Activated CD8-positive, alpha-beta memory T cell treated with anti-CD3 and anti-CD28 coated beads for 48 hours (primary cell): ENCODE results near the gene NACC2.

Experiments used
- DNase-seq, 3 experiments: peaks; one replicate each; pipeline ENCODE4 v3.0.0-alpha.2; 2020; ENCODE audit warnings: low read depth in 2 of 3, low spot score in 2 of 3

Gene NACC2

DNA sequence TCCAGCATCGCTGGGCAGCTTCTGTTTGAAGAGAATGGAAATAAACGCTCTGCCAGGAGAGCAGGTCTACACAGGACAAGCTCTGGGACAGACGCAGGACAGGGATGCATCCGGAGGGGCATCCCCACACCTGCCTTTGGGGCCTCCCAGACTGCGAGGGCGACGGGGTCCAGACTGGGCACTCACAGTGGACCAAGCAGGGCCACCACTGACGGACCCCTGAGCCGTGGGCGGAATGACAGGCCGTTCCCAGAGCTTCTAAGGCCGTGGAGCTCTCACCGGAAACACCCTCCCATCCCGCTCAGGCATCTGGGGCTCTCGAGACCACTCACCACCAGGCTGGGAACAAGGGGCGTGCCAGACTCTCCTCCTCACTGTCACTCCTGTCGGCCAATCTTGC is 34.1 kb upstream of the NACC2 start:
- no peak for DNase-seq

DNA sequence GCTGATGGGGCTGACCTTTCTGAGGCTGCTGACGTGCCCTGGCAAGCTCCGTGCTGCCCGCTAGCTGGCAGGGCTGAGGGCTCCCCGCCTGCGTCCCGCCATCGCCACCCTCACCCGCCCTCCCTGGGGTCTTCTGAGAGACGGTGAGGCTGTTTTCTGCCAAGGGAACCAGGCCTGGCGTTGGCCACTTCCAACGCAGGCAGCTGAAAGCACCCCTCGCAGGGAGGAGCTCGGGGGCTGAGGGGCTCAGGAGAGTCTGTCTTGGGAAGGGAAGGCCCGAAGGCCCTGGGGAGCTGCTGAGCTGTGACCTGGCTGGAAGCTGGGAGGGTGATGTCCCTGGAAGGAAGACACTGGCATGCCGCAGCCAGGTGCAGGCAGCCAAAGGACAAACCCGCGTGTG is 33.3 kb upstream of the NACC2 start:
- no peak for DNase-seq

DNA sequence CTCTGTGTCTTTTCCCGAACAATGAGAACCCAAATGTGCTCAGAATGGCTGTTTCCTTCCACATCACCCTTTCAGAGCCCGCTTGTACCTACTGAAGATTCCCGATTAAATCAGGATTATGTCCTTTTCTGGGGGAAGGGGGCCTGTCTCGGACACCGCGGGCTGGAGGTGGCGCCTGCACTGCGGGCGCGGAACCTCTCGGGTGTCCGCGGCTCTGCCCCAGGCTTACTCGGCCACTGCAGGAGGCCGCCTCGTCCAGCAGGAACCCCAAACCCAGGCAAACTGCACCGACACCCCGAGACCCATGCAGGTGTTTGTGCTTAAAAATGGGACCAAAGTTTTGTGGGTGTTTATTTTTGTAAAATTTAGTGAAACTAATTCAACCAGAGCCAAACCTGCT is 32.2 kb upstream of the NACC2 start:
- no peak for DNase-seq

DNA sequence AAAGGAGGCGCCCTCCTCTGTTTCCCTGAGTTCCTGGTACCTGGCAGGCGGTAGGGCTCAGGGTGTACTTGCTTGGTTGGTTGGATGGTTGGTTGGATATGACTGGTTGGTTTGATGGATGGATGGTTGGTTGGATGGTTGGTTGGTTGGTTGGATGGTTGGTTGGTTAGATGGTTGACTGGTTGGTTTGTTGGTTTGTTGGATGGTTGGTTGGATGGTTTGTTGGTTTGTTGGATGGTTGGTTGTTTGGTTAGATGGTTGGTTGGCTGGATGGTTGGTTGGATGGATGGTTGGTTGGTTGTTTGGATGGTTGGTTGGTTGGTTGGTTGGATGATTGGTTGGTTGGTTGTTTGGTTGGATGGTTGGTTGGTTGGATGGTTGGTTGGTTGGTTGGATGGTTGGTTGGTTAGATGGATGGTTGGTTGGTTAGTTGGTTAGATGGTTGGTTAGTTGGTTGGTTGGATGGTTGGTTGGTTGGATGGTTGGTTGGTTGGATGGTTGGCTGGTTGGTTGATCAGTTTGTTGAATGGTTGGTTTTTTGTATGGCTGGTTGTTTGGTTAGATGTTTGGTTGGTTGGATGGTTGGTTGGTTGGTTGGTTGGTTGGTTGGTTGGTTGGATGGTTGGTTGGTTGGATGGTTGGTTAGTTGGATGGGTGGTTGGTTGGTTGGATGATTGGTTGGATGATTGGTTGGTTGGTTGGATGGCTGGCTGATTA is 30.0 kb upstream of the NACC2 start:
- DNase-seq, result no peak

DNA sequence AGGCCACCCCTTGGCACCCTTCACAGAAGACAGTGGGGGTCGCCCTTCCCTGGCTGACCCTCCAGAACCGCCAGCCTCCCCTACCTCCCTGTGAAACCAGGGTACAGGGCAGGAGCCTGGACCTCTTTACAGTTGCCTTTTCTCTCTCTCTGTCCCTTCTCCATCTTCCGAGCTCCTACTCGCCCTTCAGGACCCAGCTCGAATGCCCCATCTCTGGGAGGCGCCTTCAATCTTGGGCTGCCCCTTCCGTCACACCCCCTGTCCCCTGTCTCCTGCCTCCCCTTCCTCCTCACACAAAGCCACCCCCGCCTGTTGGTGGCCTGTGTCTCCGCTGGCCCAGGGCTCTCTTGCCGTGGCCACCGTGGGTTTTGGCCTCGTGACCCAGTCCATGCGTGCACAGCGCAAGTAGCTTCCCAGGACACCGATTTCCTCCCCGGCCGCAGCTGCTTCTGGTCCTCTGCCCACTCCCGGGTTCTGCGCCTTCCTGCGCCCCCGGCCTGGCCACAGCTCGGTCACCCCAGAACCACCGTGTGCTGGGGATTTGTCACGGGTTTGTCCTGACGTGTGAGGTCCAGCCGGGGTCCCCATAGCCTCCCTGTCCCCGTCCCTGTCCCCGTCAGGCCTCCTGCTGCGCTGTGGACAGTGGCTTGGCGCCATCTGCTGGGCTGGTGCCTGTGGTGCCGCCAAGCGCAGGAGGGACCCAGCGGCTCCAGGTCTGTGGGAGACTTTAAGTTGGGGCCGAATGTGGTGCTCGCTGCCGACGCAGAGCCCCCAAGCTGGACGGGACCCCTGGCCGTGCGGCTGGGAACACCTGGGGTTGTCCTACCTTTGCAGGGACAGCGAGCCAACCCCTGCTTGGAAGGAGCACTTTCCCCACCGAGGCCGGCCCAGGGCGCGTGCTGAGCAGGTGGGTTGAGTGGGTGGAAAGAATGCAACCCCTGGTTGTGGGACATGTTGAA is 27.6 kb upstream of the NACC2 start:
- DNase-seq, result peak in 1 of 3 experiments; percentile 49

DNA sequence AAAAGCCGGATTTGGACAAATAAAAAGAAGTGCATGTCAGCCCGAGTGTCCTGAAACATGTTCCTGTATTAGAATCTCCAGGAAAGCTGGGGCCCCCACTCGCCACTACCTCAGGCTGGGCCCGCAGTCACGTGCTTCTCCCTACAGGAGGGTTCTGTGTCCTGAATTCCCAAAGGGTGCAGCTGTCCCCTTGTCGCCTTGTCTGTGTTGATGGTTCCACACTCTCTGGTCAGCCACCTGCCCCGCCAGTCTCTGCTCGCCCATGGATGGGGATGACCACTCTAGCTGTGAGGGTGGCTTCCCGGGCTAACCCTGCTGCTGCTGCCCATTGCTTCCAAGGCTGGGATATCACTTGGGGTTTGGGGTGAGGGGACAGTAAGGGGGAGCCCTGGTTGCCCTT is 26.7 kb upstream of the NACC2 start:
- DNase-seq, result no peak

DNA sequence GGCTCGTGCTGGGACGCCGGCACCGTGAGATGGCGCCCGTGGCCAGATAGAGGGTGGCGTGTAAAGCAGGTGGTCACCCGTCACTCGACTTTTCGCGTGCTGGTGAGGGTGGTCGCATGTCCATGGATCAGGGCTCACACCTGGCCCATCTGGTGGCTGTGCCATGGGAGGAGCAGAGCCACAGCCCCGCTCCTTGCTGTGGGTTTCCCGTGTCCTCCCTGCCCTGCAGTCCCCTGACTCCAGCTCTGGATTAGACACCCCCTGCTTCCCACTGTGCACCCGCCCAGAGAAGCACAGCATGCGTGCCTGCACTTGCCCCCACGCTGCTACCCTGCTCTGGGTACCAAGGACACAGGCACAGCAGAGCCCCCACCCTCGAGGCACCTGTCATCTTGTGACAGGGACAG is 25.4 kb upstream of the NACC2 start:
- no peak for DNase-seq

DNA sequence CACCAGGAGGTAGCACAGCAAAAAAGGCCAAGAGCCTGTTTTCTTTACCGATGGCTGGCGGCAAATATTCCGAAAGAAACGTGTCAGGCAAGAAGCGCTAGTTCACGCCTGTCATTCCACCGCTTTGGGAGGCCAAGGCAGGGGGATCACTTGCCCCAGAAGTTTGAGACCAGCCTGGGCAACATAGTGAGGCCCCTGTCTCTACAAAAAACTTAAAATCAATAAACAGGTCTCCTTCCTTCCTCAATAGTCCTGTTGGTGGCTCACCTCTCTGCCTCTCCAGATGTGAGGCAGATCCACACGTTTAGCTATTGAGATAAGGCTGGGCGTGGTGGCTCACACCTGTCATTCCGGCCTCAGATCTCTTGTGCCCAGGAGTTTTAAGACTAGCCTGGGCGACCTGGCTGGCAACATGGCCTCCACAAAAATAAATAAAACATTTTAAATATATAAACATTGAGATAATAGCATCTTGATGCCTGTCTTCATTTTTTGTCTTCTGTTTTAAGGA is 24.8 kb upstream of the NACC2 start:
- no peak for DNase-seq

DNA sequence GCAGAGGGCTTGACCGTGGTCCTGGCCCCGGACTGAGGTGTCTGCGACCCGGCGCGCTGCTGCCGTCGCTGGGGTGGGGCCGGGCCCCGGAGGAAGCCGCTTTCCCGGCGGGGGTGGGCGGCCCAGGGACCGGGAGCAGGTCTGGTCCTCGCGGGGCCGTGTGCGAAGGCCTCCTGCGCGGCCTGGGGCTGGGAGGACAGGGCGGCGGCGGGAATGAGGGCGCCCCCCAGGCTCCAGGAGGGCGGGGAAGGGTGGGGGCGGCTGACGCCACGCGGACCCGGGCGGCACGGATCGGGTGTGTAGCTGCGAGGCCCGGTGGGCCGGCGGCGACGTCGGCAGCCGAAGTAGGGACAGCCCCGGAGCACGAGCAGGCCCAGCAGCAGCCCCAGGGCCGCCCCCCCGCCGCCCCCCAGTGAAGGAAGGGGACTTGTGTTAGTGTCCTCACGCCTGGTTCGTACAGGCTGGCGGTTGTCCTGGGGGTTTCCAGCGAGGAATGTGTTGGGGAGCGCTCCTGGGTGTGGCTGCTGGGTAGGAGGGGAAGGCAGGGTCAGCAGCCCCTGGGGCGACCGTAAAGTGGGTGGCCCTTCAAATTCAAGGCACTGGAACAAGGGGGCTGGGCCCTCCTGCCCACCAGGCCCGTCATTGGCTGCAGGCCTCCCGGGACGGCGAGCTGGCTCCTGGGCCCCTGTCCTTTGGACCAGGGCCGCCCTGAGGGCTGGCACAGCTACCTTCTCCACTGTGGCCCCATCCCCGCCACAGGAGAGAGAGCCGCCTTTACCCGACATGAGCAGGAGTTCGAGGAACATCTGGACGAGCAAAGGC is 24.2 kb upstream of the NACC2 start:
- no peak for DNase-seq

DNA sequence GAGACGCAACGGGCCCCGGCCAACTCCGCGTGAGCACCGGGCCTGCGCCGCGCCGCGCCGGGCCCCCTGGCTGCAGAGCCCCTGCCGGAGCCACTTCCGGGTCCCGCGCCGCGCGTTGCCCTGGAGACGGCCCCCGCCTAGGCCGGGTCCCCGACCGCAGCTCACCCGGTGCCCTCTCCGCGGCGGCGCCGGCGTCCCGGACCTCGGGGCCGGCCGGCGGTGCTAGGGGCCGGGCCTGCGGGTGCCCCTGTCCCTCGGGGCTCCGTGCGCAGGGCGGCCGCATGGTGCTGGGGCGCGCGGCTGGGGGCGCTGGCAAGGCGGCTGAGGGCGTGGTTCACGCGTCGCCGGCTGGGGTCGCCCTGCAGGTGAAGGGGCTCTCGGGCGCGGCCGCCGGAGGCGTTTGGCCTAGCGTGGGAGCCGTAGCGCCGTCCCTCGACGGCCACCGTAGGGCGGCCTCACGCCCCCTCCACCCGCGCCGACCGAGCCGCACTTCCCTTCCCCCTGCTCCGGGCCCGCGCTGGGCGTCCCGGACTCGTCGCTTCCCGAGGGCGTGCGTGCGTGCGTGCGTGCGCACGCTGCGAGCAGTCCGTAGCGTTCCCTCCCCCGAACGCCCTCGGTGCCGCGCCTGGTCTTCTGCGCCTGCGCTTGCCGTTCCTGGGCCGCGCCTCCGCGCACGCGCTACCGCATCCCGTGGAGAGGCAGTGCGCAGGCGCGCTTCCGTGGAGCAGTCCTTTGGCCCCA is 23.4 kb upstream of the NACC2 start, which contains the start of gene TMEM250:
TSS of gene TMEM250 (minus strand) at position 556 of the 741 bp plus-strand sequence. CDS start 1,975 bp downstream, outside the sequence.
- peak; percentile 91 to 97 (median 94) for DNase-seq

DNA sequence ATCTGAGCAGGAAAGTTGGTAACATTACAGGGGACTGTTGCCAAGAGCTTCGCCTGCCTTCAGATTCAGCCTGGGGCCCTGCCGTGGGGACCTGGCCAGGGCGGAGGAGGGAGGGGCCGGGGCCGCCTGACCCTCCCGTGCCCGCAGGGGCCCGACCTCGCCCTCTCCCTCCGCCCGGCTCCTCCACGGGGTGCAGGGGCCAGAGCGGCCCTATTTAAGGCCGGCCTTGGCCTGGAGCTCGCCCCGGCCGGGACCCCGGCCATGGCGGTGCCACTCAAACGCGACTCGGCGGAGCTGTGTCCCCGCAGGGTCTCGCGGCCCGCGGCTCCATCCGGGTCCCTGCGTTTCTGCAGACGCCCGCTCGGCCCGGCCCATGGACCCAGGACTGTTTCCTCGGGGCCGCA is 22.8 kb upstream of the NACC2 start:
- no peak for DNase-seq

DNA sequence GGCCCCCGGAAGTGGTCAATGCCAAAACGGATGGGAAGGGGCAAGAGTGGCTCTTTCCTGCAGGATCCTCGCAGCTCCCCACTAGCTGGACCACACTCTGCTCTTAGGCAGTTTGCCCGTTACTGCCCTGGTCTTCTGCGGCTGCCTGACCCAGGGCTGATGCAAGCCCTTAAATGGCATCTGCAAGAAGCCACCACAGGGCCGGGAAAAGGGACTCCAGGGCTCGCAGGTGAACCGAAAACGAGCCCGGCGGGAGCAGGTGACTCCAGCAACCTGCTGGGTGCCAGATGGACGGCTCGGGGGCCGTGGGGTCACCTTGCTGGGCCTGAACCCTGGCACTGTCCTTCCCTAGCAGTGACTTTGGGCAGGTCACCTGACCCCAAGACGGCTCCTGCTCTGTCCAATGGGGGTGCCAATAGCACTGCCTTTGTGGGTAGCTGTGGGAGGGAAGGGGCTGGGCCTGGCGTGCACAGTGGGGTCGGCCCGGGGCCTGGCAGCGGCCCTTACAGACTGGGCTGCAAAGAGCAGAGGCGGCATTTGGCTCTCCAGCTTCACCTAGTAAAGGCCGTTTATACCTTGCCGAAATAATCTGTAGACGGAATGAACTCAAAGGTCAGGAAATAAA is 22.3 kb upstream of the NACC2 start:
- no peak for DNase-seq

DNA sequence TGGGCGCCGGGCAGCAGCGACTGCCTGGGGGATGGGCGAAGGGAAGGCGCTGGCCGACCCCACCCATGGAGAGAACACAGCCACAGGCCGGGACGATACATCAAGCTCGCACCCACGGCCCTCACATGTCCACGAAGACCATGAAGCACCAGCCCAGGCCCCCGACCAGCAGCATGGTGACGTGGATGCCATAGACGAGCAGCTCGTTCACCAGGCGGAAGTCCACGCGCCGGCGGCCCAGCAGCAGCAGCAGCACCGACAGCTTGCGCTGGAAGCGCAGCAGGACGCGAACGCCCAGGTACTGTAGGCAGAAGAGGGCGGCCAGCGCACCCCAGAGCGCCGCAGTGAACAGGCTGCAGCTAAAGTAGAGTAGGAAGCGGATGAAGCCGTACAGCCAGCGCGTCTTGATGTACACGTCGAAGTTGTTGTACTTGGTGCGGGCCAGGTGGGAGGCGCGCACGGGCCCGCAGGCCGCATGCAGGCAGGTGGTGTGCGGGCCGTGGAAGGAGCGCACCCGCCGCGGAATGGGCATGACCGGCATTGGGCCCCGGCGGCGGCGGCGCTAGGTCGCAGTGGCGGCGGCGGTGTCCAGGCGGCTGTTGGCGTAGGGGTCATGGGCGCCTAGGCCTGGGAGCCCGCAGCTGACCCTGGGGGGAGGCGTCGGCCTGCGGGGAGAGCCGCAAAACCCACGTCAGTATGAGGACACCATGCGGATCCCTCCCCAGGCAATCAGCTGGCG is 21.4 kb upstream of the NACC2 start:
- no peak for DNase-seq

DNA sequence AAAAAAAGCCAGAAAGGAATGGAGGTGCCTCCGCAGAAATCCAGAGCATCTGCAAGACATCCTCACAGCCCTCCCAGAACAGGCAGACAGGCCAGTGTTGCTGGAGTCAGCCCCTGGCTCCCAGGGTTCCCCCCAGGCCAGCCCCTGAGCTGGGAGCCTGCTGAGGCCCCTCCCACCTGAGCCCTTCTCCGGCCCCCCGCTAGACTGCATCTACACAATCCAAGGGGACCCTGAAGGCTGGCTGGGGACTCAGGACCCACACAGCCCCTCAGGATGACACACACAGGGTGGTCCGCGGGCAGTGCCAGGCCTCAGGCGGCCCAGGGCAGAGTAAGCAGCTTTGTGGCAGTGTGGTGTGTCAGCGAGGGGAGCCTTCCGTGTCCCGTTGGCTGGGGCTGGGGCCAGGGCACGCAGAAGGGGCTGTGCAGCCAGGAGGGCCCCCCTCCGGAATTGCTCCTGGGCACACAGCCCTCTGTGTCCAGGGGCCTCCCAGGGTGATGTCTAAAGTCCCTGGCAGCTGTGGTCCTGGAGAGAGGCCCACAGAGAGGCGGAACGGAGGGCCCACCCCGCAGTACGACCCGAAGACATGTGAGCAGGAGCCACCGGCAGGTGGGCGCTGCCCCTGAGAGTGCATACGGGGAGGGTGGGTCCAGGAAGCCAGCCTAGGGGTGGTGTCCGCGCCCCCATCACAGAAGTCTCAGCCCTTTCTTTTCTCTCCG is 20.7 kb upstream of the NACC2 start:
- DNase-seq, result no peak

DNA sequence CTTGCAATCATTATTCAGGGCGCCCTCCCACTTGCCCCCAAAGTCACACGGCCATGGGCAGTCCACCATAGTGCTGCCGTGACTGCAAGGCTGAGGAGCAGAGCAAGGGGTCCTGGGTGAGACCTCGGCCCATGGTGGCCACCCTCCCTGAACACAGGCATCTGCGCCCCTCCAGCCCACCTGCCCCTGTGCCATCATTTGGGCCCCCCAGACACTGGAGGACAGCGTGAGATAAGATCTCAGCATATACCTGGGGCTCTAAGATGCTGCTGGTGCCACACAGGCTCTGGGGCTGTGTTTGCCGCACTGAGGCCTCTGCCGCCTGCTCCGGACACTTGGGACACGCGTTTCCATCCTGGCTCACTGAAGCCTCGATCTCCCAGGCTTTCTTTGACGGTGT is 20.1 kb upstream of the NACC2 start:
- no peak for DNase-seq

DNA sequence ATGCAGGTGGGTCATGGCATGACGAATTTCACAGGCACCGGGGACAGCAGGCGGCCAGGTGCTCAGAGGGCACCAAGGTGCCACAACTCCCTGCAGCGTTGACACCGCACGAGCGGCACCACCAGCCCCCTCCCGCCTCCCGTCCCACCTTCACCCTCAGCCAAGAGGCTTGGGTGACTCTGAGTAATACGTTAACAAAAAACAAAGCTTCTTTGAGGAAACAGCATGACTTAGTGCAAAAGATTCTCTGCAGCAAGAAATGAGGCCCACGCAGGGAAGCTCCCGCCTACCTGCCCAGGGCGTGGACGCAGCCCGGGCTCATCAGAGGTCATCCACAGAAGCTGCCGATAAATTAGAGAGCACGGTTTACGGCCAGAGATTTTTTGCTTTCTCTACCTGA is 19.5 kb upstream of the NACC2 start:
- DNase-seq, result no peak

DNA sequence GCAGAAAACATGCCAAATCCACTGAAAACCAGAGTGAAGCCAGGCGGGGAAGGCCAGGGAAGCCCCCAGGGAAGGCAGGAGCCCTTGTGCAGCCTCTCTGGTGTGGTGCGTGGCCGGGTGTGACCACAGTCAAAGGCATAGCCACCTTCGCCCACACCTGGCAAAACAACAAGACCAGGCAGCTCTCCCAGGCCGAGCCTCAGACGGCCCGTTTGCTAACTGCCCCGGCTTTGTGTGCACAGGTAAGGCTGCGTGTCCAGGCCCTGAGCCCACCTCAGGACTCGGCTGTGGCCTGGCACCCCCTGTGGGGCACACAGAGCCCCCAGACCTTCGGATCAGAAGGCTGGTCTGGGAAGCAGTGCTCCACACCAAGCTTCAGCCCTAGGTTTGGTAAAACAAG is 17.5 kb upstream of the NACC2 start:
- DNase-seq, result no peak

DNA sequence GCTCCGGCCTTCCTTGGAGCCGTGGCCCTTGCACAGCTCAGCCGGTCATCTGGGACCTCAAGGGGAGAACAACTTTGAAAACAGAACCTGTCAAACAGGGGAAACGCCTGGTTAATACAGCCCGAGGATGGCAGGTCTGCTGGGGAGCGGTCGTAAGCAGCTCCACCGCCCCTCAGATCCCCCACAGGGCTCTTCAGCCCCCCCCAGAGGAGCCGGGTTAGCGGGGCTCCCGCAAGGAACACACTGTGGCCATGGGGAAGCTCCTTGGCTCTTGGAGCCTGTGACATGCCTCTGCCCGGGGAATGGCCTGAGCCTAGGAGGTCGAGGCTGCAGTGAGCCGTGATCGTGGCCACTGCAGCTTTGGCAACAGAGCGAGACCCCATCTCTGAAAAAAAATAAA is 16.8 kb upstream of the NACC2 start:
- no peak for DNase-seq

DNA sequence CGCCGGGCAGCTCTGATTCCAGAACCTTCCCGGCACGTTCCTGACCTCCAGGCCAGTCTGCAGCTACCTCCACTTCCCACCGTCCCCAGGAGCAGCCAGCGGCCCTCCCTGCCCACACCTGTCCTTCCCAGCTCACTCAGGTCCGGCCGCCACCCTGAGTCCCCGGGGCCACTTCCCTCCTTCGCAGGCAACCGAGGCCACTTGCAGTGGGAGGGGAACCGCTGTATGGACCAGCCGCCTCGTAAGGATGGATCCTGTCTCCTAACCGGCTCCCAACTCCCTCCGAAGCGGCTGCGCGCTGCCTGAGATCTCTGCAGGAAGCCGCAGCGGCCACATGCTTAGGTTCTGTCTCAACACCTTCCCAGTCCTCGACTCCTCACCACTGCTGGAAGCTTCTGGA is 16.1 kb upstream of the NACC2 start:
- DNase-seq, result no peak
